GM19035 (cell line): ENCODE data around the gene LMO2.
A peak's percentile ranks its signal among the peaks of the same experiment; 100 is the strongest.
"Not testable (repeated sequence)": the region's sequence is repeated elsewhere in the genome, so short reads cannot be mapped to it uniquely, and the experiment has no call there.

Source experiments
- ATAC-seq: cut with Tn5 transposase; IDR thresholded peaks from one replicate; pipeline ENCODE4 v1.9.1; 2021; ENCODE audit not compliant: unreplicated experiment

The LMO2 gene

DNA sequence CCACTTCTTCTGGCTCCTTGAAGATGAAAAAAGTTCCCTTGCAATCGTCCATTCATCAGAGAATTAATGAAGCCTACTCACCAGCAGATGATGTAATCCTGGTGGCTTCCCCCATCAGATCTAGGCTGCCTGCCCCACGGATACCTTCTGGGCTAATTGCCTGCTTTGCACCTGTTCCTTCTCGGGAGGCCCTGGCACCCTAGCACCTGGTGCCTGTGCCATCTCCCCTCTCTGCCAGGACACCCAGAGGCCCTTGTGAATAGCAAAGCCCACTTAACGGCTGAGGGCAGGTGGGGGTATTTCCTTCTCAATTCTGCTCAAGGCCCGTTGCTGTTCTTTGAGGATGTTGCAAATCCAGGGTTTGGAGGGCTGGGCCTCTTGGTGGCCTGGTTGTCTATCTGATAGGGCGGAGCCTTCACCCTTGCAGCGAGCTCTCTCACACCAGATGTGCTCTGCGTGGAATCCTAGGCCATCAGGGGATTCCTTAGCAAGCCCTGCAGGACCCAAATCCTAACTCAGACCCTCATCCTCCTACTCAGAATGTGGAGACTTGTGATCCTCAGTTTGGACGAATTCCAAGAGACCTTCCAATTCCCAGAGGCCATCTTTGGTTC lies at the start of gene LMO2:
TSS of gene LMO2 (minus strand) at position 363 of the 614 bp plus-strand sequence. CDS start 22,360 bp downstream, outside the sequence.
- ATAC-seq, result no peak

DNA sequence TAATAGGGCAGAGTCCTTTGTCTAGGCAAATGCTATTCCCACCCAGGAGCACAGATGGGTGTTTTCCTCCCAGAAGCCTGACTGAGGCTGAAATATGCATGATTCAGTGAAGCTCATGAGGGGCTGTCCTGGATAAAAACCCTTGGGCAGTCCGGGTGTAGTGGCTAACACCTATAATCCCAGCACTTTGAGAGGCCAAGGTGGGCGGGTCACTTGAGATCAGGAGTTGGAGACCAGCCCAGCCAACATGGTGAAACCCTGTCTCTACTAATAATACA lies 48.6 kb upstream of the LMO2 start:
- no peak for ATAC-seq

DNA sequence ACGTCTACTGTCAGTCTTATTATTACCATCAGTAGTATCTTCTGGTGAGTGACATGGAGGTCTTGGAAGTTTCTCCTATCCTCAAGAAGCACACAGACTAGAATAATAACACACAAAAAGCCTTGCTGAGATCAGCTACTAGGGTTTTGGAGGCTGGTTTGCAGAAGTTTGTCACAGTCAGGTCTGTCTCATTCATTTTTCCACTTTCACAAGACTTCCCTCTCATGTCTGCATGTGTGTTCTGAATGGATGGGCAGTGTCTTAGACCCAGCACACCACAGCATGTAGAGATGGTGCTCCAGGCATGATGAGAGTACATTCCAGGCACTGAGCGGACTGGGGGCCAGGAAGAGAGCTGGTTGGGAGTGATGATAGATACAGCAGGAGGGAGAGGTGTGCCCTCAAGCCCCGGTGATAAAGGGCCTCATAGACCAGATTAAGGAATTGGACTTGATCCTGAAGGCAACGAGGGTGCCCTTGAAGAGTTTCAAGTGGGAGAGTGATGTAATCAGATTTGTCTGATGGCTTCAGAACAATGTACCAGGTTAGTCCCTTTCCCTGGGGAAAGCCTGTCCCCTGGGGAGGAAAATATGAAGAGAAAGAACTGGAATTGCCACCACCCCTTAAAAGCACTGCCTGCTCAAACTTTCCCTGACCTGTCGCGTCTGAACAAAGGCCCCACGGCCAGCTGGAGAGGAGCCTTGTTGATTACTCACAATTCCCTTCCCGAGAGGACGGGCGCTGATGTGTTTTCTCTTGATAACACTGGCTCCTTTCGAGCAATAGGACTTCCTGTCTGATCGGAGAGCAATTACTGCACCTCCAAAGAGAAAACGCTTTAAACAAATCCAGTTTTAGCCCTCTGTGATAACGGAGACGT lies 45.1 kb upstream of the LMO2 start:
- ATAC-seq, result no peak

DNA sequence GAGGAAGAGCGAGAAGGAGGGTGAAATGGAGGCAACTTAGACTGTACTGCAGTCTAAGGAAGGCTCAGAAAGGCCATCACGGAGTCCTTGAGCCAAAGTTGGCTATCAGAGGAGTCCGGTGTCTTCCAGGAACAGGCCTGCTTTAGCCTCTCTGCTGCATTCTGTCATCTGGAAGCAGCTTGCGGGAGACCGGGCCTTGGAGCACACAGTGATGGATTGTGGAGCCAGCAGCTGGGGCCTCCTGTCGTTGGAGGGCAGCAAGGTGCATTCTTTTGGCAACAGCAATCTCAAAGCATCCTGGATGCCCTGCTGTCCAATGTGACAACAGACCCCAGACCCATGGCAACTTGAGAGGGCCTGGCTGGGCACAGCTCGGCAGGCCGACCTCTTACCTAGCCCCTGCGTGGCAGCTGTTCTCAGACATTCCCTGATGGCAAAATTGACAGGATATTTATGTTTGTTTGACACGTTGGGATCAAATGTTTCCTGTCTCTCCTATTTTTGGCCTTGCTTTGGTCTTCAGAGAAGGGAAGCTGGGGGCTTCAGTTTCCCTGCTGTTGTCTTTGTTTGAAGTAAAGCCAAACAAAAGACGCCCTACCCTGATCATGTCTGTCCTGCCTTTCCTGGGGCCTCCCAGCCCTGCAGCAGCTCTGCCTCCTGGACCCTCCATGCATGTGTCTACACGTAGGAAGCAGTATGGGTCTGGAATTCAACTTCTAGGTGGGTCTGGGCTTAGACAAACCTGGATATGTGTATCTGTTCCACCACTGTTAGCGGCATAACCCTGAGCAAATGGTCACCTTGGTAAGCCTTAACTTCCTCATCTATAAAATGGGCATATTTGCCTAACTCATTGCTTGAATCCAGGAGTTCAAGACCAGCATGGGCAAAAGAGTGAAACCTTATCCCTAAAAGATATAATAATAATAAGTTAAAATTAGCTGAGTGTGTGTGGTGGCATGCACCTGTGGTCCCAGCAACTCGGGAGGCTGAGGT lies 43.9 kb upstream of the LMO2 start:
- ATAC-seq, result no peak

DNA sequence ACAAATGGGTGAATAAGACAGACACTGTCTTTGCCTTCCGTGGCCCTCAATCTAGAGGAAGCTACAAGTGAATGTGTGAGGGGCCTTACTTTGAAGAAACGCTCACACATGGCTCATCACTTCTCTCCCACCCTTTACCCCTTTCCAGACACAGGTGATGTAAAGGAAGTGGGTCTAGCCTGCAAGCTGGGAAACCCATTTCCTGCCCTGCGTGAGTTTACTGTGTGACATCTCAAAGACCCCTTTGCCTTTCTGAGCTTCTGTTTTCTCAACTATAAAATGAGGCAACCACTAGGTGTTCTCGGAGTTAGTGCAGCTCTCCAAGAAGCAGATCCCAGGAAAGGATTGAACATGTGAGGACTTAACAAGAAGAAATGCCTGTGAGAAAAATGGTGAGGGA lies 43.1 kb upstream of the LMO2 start:
- no peak for ATAC-seq

DNA sequence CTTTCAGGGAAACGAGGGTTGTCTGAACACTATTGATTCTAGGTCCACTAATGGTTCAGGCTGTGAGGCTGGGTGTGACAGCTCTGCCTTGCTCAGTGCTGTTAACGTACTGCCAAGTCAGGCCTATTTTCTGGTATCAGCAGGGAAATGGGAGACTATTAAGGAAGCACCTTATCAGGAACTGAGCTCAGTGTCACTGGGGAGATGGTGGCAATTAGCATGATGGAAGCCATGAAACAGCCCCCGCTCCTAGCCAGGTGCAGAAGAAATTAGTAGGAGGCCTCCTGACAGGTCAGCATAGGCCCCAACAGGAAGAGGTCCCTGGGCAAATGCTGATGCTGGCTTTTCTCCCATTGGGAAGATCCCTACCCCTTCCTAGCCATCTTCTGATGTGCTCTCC lies 42.6 kb upstream of the LMO2 start:
- ATAC-seq, result no peak

DNA sequence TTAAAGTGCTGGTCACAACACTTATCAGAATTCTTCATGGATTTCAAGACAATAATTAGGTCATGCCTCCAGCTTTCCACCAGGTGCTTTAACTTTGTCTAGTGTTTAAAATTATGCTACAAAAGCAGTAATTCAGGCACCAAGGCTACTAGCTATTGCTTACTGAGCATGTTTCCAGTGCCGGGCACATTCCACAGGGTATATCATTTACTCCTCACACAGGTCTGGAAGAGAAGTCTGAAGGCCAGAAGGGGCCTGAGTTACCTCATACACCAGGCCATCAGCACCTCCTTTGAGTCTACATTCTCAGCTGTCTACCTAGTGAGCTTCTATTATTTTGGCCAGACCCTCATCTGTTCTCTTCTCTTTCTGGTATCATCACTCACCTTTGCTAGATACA lies 41.7 kb upstream of the LMO2 start:
- no peak for ATAC-seq

DNA sequence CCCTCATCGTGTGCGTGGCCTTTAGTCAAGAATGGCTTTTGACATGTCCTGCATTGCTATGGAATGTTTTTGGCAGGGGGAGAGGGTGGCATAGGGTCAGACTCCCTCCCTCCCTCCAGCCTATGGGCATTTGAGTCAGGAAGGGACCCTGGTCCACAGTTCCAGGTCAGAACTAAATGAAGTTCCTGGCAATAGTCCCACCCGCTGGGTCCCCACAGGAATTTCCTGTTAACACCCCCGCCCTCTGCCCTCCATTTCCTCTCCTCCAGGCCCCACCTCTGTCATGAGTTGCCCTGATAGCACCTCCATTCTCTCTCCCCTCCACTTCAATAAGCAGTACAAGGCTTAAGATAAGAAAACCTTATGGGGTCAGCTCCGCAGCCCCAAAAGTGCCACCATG lies 40.8 kb upstream of the LMO2 start:
- ATAC-seq, result no peak

DNA sequence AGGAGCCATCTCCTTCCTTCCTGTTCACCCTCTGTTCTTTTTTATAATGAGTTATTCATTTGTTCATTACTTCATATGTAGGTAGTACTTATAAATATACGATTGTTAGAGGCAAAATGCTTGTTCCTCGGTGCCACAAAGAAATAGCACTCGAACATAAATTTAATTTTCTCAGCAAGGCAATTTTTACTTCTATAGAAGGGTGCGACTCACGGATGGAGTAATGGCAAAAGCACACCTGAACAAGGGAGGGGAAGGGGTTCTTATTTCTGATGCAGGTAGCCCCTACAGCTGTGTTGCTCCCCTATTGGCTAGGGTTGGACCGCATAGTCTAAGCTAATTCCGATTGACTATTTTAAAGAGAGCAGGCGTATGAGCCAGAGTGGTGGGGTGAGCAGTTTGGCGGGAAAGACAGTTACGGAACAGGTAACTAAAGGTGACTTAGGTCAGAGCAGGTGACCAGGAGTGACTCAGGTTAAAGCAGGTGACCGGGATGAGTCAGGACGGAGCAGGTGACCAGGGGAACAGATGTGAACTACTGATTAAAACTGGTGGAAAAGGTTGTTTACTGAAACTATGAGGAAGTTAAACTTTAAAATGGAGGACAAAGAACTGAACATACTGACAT lies 40.0 kb upstream of the LMO2 start:
- not testable (repeated sequence) for ATAC-seq

DNA sequence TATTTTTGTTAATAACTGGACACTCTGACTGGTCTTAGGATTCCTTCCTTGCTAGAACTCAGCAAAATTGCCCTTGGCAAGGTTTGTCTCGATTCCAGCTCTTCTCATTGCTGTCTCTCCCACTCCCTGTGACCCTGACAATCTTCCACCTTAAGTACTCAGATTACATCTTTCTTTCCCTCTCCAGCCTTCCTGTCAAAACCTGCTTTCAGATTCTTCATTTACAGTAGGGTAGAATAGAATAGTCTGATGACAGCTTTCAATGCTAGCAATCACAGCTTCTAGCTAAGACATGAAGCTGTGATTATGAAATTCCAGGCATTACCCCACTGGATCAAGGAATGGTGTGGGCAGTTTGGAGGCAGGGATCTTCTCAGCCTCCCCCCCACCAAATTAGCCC lies 39.2 kb upstream of the LMO2 start:
- no peak for ATAC-seq

DNA sequence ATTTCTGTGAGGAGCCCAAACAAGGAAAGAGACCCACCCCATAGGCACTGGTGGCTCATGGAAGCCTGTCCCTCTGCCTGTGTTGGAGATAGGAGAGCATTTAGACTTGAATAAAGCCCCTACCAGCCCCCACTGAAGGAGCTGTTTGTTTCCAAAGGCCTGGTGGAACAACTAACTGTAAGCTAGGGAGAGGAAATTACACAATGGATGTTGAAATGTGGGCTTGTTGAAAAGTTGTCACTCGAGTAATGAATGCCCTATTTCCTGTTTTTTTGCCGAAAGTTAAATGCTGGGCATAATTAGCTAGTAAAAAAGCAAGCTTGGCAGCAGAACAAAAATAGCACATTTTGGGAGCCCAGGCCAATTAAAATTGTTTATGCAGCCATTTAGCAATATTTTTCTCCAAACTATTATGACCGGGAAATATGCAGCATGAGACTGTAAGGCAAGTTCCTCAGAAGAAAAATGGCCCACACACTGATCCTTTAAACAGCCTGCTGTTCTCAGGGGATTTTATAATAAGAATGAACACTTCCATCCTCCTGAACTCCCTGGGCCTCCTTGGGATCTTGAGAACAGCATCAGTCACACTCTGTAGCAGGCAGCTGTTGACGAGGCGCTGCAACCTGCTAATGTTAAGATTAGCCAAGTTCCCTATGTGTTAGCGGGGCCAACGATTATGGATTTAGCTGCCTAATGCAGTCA lies 38.6 kb upstream of the LMO2 start:
- ATAC-seq, result no peak

DNA sequence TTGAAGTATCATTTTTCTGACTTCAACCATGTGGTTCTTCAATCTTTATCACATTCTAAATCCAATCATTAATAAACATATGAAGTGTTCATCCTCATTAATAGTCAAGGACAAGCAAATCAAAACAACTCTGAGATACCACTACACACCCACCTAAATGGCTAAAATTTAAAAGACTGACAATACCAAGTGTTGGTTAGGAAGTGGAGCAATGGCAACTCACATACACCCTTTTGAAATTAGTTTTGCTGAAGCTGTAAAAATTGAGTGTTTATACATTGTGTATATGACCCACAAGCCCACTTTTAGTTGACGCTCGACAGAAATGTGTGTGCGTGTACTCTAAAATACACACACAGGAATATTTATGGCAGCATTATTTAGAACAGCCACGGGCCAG lies 36.7 kb upstream of the LMO2 start:
- ATAC-seq, result no peak

DNA sequence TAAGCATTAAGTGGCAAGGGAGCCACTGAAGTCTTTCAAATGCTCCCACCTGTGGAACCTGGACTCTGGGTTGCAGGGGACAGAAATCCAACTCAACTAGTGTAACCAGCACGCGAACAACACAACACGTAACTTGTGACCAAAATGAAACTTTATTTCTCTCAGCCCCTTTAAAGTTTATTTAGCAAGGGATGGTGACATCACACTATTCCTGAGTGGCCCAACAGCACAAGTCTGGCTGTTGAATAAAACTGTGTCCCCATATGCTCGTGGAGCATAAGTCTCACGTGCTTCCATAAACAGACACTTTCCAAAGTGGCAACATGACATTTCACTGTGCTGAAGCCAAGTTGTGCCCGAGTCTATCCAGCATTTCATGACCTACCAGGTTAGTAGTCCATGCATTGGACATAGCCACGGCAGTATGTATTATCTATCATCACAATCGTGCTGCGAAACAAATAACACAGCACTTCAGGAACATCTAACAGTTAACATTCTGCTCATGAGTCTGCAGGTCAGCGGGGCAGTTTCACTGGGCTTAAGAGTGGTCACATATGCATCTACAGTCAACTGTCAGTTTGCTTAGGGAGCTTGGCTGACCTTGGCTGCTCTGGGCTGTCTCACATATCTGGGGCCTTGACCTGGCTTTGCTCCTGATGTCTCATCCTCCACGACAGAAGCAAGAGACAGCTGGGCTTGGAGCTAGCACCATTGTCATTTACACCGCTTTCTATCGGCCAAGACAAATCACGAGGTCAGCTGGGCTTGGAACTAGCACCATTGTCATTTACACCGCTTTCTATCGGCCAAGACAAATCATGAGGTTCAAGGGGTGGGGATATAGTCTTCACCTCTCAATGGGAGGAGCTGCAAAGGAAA lies 35.0 kb upstream of the LMO2 start:
- no peak for ATAC-seq

DNA sequence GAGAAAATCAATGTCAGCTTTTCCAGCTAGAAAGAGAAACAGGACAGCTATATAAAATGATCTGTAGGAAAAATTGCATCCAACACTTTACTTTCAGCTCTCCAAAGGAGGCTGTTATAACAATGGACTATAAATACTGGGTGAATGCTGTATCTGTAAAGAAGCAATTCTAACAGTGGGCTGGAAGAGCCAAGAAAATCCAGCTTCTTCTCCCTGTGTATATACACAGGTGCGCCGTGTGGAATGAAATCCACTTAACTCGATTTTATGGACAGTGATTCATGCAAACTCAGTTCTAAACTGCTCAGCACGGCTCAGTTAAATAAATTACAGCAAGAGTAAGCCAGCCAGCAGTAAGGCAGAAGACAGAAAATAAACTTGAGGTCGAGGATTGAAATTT lies 32.5 kb upstream of the LMO2 start:
- no peak for ATAC-seq

DNA sequence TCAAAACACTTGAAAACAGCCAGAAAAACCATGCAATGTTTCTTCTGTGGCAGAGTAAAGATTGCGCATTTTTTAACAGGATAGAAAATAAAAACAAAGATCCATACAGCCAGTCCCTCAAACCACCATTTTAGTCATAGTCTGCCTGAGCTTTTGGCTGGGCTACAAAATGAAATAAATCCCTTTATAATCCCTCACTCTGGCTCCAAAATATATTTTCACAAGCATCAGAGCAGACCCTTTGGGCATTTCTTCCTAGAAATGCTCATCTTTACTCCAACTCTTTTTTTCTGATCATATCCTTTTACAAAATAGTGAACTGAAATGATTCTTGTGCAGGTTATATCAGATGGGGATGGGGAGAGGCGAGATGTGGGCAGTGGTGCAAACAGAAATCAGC lies 31.8 kb upstream of the LMO2 start:
- ATAC-seq, result no peak

DNA sequence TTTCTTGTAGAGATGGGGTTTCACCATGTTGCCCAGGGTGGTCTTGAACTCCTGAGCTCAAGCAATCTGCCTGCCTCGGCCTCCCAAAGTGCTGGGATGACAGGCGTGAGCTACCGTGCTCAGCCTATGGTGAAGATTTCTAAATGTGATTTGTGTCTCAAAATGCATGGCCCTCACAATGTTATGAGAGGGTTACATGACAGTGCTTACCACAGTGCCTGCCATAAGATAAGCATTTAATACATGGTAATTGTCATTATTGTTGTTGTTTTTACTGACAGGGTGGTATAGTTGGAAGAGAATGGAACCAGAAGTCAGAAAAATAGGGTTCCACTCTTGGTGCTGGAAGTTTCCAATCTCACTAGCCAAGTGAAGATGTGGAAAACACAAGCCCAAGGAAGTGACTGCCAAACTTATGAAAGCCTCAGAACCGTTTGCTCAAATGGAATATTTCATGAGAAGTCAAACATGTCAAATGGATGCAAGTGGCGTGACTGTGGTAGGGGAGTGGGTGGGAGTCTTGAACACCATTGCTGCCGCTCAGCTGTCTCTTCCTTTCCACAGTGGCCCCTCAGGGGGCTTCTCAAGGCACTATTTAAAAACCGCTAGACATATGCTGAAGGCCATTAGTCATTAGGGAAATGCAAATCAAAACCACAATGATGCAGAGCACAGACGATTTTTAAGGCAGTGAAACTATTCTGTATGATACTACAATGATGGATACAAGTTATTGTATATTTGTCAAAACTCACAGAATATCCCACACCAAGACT lies 29.1 kb upstream of the LMO2 start:
- peak; percentile 87 for ATAC-seq

DNA sequence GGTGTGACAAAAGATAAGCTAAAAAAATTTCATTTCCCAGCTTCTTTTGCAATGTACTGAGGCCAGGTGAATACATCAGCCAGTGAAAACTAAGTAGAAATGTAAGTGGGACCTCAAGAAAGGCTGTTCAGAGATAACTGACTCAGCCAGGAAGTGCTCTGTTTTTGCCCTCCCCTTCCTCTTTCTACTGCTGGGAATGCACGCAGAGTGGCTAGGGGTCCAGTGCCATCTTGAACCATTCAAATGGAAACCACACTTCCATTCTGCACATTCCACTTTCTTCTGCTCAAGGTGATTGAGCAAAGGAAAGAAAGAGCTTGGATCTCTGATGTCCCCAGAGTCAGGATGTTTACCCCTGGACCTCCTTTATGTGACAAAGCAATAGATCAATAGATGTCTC lies 27.8 kb upstream of the LMO2 start:
- ATAC-seq, result no peak

DNA sequence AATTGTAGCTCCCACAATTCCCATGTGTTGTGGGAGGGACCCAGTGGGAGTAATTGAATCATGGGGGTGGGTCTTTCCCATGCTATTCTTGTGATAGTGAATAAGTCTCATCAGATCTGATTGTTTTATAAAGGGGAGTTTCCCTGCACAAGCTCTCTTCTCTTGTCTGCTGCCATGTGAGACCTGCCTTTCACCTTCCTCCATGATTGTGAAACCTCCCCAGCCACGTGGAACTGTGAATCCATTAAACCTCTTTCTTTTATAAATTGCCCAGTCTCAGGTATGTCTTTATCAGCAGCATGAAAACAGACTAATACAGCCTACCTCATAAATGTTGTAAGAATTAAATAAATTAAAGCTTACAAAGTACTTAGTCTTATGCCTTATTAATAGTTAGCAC lies 25.5 kb upstream of the LMO2 start:
- not testable (repeated sequence) for ATAC-seq

DNA sequence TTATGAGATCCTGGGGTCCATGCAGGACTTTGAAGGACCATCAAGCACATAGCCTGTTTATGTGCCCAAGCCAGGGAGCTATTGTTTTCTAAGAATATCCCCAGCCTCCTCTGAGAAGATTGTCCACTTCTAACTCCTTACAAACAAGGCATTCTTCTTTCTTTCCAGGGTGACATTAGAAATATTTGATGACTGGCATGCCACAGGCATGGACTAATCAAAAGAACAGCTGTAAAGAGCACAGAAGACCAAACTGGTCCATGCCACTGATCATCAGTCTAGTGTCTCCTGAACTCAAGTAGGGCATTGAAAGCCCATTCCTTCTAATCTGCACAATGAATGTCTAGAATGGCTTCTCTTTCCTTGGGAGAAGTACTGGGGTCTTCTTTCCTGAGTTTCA lies 24.9 kb upstream of the LMO2 start:
- ATAC-seq, result no peak
